NCI-H510A treated with DMSO at 0.1 percent for 48 hours (cell line): ENCODE data around the gene KLF9.
A peak's percentile ranks its signal among the peaks of the same experiment; 100 is the strongest.

Experiments
- DNase-seq: peaks from one replicate; lab custom pipeline; 2025; lab: John Stamatoyannopoulos, UW

KLF9 gene

GRCh38 chr9:70421272-70422180 lies 7.1 kb upstream of the KLF9 start:
- no peak for DNase-seq

DNA sequence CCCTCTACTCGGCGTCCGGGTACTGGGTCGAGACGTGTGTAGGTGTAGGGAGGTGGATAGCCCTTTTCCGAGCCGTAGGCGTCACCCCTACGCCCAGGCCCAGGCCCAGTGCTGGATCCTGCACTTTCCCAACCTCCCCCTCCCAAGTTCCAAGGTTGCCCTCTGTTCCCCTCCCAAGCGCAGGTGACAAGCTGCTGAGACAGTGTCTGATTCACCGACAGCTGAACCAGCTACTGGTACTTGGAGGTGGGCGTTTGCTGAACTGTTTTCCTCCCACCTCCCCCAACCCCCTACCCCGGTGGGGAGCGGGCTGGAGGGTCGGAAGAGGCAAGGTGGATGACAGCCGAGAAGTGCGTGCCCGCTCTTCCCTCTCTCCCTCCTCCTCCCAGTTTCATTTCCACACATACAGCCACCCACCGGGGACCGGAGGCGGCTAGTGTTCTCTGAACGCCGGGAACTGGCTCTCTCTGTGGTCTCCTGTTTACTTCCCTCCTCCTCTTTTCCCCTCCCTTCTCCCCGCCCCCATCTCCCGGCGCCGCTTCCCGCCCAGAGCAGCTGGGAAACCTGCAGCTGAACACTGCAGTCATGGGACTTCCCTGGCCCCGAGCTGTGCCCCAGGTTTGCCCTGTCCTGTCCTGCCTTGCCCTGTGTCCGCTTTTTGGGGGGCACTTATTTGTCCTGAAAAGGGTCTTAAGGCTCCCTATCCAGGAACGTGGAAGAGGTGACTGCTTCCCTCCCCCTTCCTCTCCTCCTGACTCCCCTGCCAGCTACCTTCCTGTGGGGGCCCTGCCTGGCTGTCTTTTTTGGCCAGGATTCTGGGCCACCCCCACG lies 6.2 kb upstream of the KLF9 start:
- DNase-seq, result peak; percentile 74

DNA sequence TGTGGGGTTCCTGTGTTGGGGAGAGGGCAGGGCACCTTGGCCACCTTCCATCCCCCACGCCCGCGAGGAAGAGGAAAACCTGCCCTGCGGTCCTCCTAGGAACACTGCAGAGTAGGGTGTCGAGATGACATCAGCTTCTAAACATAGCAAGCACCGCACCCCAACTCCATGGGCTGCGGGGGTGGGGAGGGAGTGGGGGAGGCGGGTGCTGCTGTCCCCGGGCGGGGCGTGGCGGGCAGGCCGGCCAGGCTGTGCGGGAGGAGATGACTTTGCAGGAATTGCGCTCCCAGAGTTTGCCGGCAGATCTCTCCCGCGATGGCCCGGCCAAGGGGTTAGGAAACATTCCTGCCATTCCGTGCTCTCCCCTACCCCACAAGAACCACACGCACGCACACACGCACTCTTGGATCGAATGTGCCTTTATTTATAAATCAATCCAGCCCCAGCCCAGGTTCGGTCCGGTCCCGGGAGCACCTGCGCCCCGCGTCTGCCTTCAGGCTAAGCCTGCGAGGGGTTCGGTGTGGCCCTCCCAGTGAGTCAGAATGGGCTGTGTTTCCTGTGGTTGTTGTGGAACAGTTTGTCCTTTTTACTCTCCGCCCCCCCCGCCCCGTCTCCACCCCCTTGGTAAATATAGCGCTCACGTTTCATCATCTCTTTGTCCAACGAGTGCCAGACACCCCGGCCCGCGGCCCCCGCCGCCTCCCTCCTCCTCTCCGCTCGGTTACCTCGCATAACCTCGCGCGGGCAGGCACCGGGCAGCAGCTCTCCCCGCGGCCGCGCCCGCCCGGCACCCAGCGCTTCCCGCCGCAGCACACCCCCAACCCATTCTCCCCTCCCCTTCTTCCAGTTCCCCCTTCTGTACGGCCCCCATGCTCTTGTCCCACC lies 5.3 kb upstream of the KLF9 start:
- DNase-seq, result peak; percentile 92

GRCh38 chr9:70418822-70419555 lies 4.5 kb upstream of the KLF9 start:
- peak; percentile 95 for DNase-seq

DNA sequence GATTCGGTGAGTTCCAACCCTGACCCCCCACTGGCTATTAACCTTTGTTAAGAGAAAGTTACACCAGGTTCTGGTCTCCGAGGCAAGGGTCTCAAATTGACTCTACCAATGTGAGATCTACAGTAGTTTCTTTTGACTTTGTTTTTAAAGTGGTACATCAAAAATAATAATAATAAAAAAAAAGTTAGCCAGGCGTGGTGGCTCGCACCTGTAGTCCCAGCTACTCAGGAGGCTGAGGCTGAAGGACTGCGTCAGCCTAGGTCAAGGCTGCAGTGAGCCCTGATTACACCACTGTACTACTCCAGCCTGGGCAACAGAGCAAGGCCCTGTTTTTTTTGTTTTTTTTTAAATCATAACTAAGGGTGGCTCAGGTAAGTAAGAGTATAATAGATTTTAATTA lies 1.0 kb upstream of the KLF9 start:
- no peak for DNase-seq

GRCh38 chr9:70415041-70415440 lies 584 bp upstream of the KLF9 start:
- DNase-seq, result no peak

GRCh38 chr9:70413464-70413798 lies 1.0 kb downstream of the KLF9 start:
- DNase-seq, result no peak

GRCh38 chr9:70412832-70413463 lies 1.5 kb downstream of the KLF9 start:
- peak; percentile 72 for DNase-seq

DNA sequence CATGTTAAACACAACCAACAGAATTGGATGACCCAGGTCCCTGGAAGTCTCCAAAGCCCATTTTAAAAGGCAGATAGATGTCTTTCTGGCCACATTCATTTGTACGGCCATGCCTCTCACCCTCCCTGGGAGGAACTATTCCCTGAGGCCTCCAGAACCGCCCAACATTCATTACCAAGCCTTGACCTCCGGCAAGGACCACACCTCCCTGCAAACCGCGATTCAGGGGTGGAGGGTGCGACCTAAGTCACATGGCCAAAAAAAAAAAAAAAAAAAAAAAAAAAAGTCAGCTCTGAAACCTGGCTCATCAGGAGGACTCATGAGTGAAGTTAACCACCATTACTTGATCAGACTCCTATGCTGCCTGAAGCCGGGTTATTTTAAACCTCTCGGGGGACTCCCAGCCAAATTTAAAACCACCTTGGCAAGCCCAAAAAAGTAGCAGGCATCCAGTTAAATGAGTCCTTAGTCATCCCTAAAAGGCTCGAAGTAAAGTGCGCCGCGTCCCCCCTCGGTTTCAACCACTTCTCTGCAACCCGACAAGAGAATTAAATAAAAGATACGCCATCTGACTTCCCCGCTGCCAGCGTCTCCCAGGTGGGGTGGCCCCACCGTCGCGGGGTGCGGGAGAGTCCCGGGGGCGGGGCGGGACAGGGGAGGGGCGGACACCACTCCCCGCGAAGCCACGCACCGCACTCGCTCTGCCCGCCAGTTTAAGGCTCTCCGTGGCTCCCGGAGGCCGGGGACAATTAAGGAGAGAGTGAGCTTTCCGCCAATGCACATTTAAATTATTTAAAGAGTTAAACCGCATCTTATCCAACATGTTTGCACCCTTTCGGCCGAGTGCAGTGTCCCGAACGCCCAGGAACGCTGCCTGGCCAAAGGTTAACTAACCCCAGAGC lies 2.3 kb downstream of the KLF9 start:
- DNase-seq, result peak; percentile 72

DNA sequence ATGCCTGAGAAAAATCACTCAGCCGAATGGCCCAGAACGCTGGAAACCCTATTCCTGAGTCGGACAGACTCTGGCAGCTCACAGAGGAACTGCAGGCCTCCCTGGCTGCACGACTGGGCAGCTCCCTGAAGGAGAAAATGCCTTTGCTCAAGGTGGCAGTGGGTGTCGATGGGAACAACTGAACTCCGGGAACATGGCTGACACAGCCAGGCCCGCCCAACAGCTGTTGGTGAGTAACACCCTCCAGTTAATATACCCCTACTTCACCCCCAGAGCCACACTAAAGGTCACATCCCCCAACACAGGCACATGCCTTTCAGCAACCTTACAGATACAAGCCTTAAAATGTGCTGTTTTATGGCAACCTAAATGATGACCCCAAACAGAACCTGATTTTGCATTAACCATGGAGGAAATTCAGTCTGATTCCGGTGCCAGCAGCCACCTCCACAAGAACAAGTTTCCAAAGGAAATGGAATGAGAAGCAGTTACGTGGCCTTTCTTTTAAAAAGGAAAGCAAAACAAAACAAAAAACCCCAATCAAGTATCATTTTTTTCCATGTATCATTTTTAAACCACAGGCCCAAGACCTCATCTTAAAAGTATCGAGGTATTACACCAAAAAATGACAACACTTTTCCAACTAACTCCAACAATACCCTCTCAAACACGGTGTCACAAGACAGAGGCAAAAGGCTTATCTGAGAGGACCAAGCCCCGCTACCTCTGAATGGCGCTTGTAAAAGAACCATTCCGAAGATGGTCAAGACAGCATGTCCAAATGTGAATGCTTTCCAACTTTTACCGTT lies 3.1 kb downstream of the KLF9 start:
- DNase-seq, result no peak

DNA sequence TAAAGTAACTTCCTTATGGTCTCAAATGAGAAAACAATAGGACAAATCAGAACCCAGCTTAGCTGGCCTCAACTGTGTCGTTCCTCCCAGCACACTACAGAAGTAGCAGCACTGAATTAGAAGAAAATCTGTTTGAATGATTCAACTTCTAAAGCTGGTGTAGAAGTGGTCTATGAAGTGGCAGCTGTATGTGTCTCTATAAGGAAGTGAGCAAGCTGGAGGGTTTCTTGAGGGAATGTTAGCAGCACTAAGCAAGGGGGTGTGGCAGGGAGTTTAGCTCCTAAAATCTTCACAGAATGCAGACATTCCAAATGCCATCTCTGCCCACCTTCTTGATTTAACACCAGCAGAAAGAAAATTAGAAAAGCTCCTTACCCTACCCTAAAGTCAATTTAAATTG lies 4.1 kb downstream of the KLF9 start:
- DNase-seq, result no peak

DNA sequence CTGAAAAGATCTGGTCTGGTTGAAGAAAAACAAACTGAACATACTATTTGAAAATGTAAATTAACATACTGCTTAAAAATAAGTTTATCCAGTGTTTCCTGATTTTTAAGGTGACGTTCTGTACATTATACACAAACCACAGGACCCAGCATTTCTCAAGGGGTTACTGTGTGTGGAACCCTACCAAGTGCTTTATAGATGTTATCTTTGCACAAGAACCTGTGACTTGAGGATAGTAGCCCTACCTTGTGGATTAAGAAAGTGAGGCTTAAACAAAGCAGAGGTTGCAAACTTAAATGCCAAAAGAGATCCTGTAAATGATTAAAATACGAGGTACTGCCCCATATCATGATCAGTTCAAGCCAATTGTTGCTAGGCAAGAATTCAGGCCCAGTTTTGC lies 4.7 kb downstream of the KLF9 start:
- DNase-seq, result no peak

DNA sequence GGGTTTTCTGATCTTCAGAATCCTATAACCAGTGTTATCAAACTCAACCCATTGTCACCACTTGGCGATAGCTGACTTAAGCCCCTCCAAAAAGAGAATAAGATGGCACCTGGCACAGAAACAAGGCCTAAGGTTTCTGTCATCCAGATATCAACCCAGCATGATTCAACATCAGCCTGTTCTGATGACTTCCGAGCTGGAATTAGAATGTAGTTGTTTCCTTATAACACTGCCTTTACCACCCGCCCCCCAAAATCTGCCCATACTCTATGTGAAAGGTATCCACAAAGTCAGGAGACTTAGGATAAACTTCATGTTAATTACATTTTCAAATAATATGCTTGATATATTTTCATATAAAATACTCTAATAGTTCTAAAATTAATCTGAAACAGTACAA lies 5.2 kb downstream of the KLF9 start:
- DNase-seq, result no peak

DNA sequence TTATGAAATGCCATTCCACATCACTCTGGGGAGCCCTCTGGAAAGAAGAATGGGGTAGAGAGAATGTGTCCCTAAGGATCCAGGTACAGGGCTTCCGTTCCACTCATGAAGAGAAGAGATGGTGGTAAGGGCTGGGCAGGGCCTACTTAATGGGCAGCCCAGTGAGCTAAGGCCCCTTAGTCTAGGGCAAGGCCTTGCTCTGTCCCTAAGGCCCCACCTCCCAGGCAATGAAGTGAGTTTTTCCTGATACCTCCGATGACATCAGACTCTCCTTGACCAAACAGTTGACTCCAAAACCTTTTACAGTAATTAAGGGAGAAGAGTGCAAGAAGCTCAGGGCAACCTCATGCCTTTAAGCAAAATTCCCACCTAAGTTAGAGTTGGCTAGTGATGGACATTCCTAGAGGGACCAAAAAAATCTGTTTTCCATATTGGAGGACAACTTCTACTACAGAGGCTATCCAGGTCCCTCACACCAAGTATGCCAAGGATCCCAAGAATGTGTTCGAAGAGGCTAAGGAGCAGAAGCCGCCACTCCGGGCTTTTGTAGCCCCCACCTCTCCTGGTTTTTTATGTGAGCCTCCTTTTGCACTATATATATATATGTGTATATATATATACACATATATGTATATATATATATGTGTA lies 5.9 kb downstream of the KLF9 start:
- no peak for DNase-seq

DNA sequence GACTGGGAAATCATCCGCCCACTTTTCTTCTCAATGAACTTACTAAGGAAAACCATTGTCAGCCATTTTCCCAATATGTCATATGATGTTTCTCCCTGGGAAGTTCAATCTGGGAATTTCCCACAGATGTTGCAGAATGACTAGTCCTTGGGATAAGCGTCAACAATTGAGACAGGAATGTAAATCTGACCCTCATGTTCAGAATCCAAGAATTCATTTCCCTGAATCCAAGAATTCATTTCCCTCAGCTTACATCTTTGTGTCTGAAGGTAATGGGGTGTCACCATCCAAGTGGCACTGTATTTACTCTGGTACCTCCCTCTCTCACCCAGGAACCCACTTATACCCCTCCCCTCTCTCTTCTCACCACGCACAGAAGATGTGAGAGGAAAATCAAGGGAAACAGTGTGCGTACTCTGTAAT lies 7.4 kb downstream of the KLF9 start:
- DNase-seq, result no peak

- no peak for DNase-seq
Observed at GRCh38 chr9:70406434-70406862, 8.0 kb downstream of the KLF9 start.

DNA sequence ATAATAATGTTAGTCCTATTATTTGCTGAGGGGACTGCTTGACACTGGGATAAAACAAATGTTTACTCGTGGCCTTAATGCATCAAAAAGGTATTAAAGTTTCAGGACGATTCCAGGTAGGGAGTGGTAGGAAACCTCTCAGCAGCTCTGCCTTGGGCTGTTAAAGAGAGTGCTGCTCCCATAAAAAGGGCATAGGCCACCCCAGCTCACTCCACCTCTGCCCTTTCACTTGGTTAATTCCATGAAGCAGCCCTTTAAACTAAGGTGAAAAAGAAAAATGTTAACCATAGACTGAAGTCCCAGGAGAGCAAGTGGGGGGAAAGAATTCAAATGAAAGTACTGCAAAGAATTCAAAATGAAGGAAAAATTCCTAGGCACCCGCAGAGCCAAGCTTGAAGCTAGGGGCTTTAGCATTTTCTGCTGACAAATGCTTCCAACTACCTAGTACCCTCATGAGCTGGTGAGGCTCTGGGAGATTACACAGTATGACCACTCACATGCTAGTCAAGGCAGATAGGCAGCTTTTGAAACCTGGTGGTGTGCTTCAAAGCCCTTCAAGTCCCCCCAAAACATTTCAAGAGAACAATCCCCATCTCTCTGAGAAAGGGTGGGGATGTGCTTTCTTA lies 8.5 kb downstream of the KLF9 start:
- DNase-seq, result no peak

DNA sequence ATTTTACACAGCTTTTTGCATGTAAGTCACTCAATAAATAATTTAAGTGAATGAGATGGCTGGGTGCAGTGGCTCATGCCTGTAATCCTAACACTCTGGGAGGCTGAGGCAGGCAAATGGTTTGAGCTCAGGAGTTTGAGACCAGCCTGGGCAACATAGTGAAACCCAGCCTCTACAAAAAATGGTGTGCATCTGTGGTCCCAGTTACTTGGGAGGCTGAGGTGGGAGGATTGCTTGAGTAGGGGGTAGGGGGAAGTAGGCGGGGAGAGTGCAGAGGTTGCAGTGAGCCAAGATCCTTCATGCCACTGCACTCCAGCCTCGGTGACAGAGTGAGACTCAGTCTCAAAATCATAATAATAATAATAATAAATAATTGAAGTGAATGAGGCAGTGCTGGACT lies 10.2 kb downstream of the KLF9 start:
- DNase-seq, result no peak
